Panc1 (cell line): ENCODE results near the gene NOX5. TPM values are rescaled to one million over a fixed set of nuclear protein-coding genes. Genes with fewer than 3 reads are reported as not detected.

Experiments
- ATAC-seq: fragments of 200-7000 bp; cut with Tn5 transposase; 2 replicates; pipeline ENCODE4 v1.9.1; 2020; ENCODE audit warnings: mild to moderate bottlenecking, moderate library complexity
- BruUV-seq: library from RNA; stranded (reverse); fragments of 400-500 nt; replicated peaks from 2 replicates; lab custom pipeline; 2021; lab: Mats Ljungman, UMichigan
- CTCF ChIA-PET: fragments of 300-600 bp; sonication (Branson Sonifier 250); formaldehyde crosslinking; loops from one replicate; lab custom pipeline; 2022; ENCODE audit warnings: antibody characterized with exemption; lab: Charles Lee
- POLR2A ChIA-PET: fragments of 300-600 bp; sonication (Branson Sonifier 250); formaldehyde crosslinking; loops from one replicate; lab custom pipeline; 2022; ENCODE audit warnings: antibody characterized with exemption; lab: Charles Lee
- DNase-seq: peaks from one replicate; pipeline ENCODE4 v3.0.0-alpha.2; 2010; ENCODE audit warnings: low read depth, low spot score
- H3K27ac ChIP-seq: 2 replicates; pipeline ENCODE4 v1.5.1; 2011; ENCODE audit warnings: mild to moderate bottlenecking, low read length, inconsistent platforms
- H3K27me3 ChIP-seq: fragments of 200-500 bp; sonication (Bioruptor generic); 2 replicates; pipeline ENCODE4 v1.6.0; 2014; ENCODE audit warnings: low read length, inconsistent platforms; ENCODE audit not compliant: control insufficient read depth, insufficient read depth
- H3K36me3 ChIP-seq: fragments of 200-500 bp; sonication (Bioruptor generic); 2 replicates; pipeline ENCODE4 v1.5.1; 2014; ENCODE audit warnings: inconsistent platforms, mild to moderate bottlenecking, low read length, moderate library complexity; ENCODE audit not compliant: control insufficient read depth, insufficient read depth
- H3K4me1 ChIP-seq: 2 replicates; pipeline ENCODE4 v1.5.1; 2011; ENCODE audit warnings: inconsistent platforms, mild to moderate bottlenecking, low read length, moderate library complexity; ENCODE audit not compliant: control insufficient read depth, insufficient read depth
- H3K4me3 ChIP-seq, 2 experiments: 2 replicates each; pipeline ENCODE4 v1.5.1; 2011 to 2012; ENCODE audit warnings: low read depth in 2 of 2, low read length in 2 of 2, mild to moderate bottlenecking in 2 of 2, inconsistent platforms in 1 of 2, moderate library complexity in 1 of 2
- H3K9me3 ChIP-seq: fragments of 200-500 bp; sonication (Bioruptor generic); 2 replicates; pipeline ENCODE4 v1.5.1; 2014; ENCODE audit warnings: low read depth, mild to moderate bottlenecking, inconsistent platforms, low read length, moderate library complexity; ENCODE audit not compliant: control insufficient read depth, insufficient read depth
- POLR2AphosphoS5 ChIP-seq: IDR thresholded peaks from 2 replicates; pipeline ENCODE4 v1.6.1; 2012; ENCODE audit warnings: mild to moderate bottlenecking, low read depth, low read length, moderate library complexity
- SIN3A ChIP-seq: IDR thresholded peaks from 2 replicates; pipeline ENCODE4 v1.6.1; 2012; ENCODE audit warnings: low read depth, mild to moderate bottlenecking, low read length, moderate library complexity, borderline replicate concordance; ENCODE audit not compliant: insufficient read depth
- TCF7L2 ChIP-seq: IDR thresholded peaks from 2 replicates; pipeline ENCODE4 v1.6.1; 2011; ENCODE audit warnings: mild to moderate bottlenecking, low read depth, low read length, inconsistent platforms
- in situ Hi-C: cut with HindIII; loops from 2 replicates; pipeline ENCODE4 v1.10.0; 2016; ENCODE audit warnings: low sequenced_read_pairs, low pct_unique_long_range_greater_than_20kb
- intact Hi-C: fragments of 100-400 bp; cut with micrococcal nuclease; formaldehyde crosslinking; loops from one replicate; pipeline ENCODE4 v1.10.0; 2022; ENCODE audit not compliant: unreplicated experiment
- total RNA-seq: library from RNA; stranded (reverse); gene quantifications from one replicate; pipeline ENCODE4 v1.2.1, GENCODE V29; 2021; ENCODE audit not compliant: unreplicated experiment
- TF ChIP-seq, protein P1 (sequence below): fragments of 450-650 bp; IDR thresholded peaks from 2 replicates; pipeline ENCODE4 v1.5.1; 2017; ENCODE audit warnings: mild to moderate bottlenecking
- TF ChIP-seq, protein P2 (sequence below), 2 experiments: IDR thresholded peaks; 2 replicates each; pipeline ENCODE4 v1.6.1; 2011 to 2012; ENCODE audit warnings: low read depth in 2 of 2, control low read depth in 1 of 2, low read length in 1 of 2, mild to moderate bottlenecking in 1 of 2, moderate library complexity in 1 of 2; ENCODE audit not compliant: insufficient read depth in 1 of 2

The NOX5 gene
- total RNA-seq, 1 experiment from 2014 or later = 0.26 TPM

DNA sequence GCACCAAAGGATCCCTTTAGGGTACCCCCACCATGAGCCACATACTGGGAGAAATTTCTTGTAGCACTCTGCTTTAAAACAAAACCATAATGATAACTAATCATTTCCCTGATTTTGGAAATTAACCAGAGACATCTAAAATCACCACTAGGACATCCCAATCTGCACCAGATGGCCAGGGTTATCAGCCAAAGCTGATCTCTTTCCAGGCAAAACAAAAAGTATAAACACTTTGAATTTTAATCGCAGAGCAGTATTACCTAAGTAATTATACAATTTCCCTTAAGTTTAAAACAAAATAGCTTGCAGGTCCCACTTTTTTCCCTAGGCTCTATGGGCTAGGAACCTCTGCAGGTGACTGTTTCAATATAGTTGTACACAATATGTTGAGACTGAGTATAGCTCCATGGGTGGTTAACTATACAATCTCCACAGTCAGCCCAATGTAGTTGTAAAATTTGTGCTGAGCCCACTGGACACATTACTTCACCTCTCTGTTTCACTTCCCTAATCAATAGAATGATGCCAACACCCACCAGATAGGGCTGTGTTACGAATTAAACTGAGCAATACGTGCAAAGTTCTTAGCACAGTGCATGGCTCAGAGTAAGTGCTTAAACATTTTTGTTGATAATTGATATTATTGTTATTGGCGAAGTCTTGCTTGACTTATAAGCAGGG lies 629 bp upstream of the NOX5 start:
- DNase-seq (no peak), ATAC-seq (no peak)
- BruUV-seq = no TSS peak
- no peaks in the 10 kb centered on the region for H3K36me3 ChIP-seq
- CTCF ChIA-PET = no interaction called here
- no peak overlapping the region for H3K27ac ChIP-seq
- in situ Hi-C loops = no loop called here
- POLR2A ChIA-PET = no interaction called here
- H3K9me3 ChIP-seq = no peaks in the 10 kb centered on the region
- H3K4me3 ChIP-seq = no peak overlapping the region
- intact Hi-C loops = no loop called here
- H3K4me1 ChIP-seq = no peaks in the 10 kb centered on the region
- TF ChIP-seq POLR2AphosphoS5 = no peak
- TF ChIP-seq, protein P1, sequence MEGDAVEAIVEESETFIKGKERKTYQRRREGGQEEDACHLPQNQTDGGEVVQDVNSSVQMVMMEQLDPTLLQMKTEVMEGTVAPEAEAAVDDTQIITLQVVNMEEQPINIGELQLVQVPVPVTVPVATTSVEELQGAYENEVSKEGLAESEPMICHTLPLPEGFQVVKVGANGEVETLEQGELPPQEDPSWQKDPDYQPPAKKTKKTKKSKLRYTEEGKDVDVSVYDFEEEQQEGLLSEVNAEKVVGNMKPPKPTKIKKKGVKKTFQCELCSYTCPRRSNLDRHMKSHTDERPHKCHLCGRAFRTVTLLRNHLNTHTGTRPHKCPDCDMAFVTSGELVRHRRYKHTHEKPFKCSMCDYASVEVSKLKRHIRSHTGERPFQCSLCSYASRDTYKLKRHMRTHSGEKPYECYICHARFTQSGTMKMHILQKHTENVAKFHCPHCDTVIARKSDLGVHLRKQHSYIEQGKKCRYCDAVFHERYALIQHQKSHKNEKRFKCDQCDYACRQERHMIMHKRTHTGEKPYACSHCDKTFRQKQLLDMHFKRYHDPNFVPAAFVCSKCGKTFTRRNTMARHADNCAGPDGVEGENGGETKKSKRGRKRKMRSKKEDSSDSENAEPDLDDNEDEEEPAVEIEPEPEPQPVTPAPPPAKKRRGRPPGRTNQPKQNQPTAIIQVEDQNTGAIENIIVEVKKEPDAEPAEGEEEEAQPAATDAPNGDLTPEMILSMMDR = no peak
- TF ChIP-seq, protein P2, sequence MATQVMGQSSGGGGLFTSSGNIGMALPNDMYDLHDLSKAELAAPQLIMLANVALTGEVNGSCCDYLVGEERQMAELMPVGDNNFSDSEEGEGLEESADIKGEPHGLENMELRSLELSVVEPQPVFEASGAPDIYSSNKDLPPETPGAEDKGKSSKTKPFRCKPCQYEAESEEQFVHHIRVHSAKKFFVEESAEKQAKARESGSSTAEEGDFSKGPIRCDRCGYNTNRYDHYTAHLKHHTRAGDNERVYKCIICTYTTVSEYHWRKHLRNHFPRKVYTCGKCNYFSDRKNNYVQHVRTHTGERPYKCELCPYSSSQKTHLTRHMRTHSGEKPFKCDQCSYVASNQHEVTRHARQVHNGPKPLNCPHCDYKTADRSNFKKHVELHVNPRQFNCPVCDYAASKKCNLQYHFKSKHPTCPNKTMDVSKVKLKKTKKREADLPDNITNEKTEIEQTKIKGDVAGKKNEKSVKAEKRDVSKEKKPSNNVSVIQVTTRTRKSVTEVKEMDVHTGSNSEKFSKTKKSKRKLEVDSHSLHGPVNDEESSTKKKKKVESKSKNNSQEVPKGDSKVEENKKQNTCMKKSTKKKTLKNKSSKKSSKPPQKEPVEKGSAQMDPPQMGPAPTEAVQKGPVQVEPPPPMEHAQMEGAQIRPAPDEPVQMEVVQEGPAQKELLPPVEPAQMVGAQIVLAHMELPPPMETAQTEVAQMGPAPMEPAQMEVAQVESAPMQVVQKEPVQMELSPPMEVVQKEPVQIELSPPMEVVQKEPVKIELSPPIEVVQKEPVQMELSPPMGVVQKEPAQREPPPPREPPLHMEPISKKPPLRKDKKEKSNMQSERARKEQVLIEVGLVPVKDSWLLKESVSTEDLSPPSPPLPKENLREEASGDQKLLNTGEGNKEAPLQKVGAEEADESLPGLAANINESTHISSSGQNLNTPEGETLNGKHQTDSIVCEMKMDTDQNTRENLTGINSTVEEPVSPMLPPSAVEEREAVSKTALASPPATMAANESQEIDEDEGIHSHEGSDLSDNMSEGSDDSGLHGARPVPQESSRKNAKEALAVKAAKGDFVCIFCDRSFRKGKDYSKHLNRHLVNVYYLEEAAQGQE (IDR thresholded peaks at IDR 0.05; ENCODE audit: insufficient read depth in 1 of 2, low read depth in 2 of 2, low read length in 1 of 2) = no peak
- no peak for TF ChIP-seq TCF7L2
- no peak for TF ChIP-seq SIN3A
- 0 out of 2 replicates have a peak, but pooled peaks cover 2% of the 10 kb centered on the region for H3K27me3 ChIP-seq

DNA sequence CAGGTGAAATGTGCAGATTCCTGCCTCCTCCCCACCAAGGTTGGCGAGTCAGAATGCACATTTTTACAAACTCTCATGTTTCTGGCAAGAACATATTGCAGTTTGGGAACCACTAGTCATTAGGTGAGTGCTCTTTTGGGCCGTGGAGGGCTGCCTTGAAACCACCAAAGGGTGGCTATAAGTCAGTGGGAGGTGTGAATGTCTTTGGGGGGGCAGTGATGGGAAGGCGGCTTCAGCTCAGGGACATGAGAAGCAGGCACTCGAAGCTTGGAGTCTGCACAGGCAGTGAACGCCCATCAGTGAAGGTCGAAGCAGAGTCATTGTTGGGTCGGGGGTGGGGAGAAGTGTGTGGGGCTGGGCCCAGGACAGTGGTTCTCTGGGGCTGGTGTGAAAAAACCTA lies 1.1 kb downstream of the NOX5 start:
- H3K4me3 ChIP-seq = no peak overlapping the region
- CTCF ChIA-PET = no interaction called here
- no TSS peak for BruUV-seq
- peaks cover 2% of the 10 kb centered on the region for H3K27me3 ChIP-seq
- ATAC-seq (no peak), DNase-seq (no peak)
- no peak overlapping the region for H3K27ac ChIP-seq
- TF ChIP-seq, protein P1 = no peak
- TF ChIP-seq TCF7L2 = no peak
- no peak for TF ChIP-seq POLR2AphosphoS5
- no peak for TF ChIP-seq SIN3A
- TF ChIP-seq, protein P2 (IDR thresholded peaks at IDR 0.05; ENCODE audit: insufficient read depth in 1 of 2, low read depth in 2 of 2, low read length in 1 of 2) = no peak
- no peaks in the 10 kb centered on the region for H3K9me3 ChIP-seq
- no peaks in the 10 kb centered on the region for H3K4me1 ChIP-seq
- POLR2A ChIA-PET = no interaction called here
- intact Hi-C loops = no loop called here
- no peaks in the 10 kb centered on the region for H3K36me3 ChIP-seq
- in situ Hi-C loops = no loop called here
